ENCODE measurements around the gene KLK7.
"Not testable (repeated sequence)": the region's sequence is repeated elsewhere in the genome, so short reads cannot be mapped to it uniquely, and the experiment has no call there.

The KLK7 gene

DNA sequence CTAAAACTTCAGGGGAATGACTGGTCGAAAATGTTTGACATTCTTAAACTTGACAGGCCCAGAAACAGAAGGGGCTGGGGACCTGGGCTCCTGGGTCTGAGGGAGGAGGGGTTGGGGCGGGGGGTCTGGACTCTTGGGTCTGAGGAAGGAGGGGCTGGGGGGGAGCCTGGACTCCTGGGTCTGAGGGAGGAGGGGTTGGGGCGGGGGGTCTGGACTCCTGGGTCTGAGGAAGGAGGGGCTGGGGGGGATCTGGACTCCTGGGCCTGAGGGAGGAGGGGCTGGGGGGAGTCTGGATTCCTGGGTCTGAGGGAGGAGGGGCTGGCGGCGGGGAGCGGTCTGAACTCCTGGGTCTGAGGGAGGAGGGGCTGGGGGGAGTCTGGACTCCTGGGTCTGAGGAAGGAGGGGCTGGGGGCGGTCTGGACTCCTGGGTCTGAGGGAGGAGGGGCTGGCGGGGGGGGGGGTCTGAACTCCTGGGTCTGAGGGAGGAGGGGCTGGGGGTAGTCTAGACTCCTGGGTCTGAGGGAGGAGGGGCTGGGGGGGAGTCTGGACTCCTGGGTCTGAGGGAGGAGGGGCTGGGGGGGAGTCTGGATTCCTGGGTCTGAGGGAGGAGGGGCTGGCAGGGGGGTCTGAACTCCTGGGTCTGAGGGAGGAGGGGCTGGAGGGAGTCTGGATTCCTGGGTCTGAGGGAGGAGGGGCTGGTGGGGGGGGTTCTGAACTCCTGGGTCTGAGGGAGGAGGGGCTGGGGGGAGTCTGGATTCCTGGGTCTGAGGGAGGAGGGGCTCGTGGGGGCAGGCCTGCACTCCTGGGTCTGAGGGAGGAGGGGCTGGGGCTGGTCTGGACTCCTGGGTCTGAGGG, 8.8 kb downstream of the KLK7 start:
- DNase-seq: no peak

DNA sequence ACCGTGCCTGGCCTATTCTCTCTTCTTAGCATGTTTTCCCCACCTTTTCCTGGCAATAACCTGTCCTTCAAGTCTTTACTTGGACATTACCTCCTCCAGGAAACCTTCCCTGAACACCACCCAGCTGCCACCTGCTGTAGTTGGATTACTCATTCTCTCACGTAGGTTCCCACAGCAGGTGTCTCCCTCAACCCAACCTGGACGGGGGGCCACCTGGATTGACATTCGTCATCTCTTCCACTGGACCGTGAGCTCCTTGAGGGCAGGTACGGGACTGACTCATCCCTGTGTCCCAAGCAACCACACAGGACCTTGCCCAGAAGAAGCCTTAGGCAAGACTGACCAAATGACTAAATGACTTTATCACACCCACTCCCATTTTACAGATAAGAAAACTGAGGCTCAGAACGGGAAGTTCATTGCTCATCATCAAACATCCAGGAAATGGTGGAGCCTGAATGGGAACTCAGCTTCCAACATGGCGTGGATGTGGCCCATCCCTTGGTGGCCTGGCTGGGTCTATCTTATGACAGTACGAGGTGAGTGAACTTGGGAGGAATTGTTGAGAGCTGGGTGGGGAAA, 10.8 kb downstream of the KLK7 start:
- no peak for DNase-seq

DNA sequence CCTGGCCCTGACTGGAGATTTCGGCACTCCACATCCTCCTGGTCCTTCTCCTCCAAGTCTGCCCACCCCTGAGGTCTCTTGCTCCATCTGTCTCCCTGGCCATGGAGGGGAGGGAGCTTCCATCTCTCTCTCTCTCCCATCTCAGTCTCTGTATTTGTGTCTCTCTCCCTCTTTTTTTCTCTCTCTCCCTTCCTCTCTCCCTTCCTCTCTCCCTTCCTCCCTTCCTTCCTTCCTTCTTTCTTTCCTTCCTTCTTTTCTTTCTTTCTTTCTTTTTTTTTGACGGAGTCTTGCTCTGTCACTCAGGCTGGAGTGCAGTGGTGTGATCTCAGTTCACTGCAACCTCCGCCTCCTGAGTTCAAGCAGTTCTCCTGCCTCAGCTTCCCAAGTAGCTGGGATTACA, 13.9 kb downstream of the KLK7 start:
- DNase-seq: not testable (repeated sequence)

DNA sequence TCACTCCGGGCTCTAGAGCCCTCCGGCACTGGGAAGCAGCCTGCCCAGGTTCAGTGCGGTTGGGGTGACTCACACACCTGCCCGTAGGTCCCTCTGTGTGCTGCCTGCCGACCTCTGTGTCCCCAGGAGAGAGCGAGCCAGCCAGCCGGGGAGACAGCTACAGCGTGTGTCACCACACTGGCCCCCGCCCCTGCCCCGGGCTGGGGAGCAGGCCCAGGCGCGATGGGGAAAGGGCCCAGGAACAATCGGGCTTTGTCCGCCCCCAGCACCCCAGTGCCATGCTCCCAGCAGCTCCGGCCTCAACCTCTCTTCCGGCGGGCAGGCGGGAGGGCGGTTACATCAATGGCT, 14.3 kb downstream of the KLK7 start, which contains the start of gene KLK6:
KLK6 (minus strand) TSS at position 179 of the 348 bp plus-strand sequence. CDS start 1,487 bp downstream, outside the sequence.
- DNase-seq: no peak

DNA sequence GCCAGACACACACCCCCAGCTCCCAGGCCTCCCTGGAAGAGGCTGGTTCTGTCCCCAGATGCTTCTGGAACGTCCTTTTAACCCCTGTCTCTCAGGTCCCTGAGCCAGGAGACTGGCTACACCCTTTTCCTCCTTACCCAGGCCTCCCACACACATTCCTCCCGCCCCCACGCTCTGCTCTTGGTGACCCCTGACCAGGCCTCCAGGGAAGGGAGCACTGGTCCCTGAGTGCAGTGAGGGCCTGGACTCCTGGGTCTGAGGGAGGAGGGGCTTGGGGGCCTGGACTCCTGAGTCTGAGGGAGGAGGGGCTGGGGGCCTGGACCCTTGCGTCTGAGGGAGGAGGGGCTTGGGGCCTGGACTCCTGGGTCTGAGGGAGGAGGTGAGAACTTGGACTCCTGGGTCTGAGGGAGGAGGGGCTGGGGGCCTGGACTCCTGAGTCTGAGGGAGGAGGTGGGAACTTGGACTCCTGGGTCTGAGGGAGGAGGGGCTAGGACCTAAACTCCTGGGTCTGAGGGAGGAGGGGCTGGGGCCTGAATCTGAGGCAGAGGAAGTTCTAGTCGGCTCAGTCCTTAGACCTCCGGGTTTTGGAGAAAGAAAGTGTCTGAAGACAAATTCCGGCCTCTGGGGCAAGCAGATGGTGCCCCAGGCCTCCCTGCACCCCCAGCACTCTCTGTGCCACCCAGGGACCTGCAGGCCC, 14.9 kb downstream of the KLK7 start:
- no peak for DNase-seq

DNA sequence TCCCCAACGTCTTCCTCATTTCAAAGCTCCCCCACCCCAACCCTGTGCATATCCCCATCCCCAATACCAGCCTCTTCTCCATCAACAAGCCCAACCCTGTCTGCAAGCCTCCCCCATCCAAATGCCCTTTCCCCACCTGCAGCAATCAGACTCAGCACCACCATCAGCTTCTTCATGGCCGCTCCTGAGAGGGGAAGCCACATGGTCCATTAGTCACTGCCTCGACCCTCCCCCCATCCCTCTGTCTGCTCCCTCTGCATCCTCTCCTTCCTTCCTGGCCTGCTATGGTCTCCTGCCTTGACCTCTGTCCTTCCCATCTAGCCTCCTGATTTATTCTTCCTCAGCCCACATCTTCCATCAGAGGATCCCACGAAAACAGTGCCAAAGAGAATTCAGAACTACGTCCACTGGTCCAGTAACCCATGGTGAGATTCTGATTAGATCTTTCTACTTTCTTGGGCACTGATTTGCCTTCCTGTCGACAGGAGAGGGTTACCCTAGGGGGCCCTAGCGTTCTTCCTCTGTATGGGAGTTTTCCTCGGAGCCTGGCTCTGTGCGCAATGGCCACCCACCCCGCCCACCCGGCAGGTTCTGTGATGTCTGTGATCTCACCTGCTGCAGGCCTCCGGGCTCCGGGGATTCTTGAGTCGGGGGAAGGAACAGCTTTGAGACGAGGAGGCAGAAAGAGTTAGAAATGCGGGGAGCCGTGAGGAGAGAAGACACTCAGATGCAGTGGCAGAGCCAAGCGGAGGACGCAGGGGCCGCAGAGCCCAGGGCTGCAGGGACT, 15.6 kb downstream of the KLK7 start:
- no peak for DNase-seq

DNA sequence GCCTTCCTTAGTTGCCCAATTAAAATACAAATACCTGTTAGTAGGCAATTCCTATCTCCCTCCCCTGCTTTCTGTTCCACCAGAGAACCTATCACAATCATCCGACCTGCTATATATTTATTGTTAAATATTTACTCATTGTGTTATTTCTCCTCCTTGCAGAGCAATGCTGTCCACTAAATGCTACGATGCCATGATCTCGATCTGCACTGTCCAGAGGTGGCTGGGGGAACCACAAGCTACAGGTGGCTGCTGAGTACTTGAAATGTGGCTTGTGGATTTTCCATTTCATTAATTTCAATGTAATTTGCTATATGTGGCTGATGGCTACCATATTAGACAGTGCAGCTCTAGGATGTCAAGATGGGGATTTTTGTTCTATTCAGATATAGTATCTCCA, 19.5 kb downstream of the KLK7 start:
- DNase-seq: no peak

DNA sequence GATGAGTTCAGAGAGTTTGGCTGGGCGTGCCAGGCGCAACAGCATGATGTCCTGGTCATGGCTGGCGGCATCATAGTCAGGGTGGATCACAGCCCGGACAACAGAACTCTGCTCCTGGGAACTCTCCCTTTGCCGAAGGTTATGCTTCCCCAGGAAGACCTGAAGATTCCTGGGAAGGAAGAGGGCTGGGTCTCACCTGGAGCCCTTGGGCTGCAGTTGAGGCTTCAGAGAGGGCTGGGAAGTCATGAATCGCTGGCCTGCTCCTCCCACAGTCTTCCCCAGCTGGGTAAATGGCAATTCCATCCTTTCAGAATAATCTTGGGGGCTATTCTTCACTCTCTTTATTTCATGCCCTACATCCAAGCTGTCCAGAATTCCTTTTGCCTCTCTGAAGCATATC, 20.3 kb downstream of the KLK7 start:
- DNase-seq: no peak

DNA sequence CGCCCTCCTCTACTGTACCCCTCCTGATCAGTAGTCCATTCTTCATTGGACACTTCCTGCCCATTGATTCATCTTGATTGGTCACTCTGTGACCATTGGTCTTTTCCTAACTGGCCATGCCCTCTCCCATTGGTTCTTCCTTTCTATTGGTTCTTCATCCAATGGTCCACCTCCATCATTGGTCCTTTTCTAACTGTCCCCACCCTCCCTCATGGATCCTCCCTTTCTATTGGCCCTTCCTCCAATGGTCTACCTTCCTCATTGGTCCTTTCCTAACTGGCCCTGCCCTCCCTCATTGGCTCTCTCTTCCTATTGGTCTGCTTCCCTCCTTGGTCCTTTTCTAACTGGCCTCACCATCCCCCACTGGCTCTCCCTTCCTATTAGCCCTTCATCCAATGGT, 21.5 kb downstream of the KLK7 start:
- no peak for DNase-seq

DNA sequence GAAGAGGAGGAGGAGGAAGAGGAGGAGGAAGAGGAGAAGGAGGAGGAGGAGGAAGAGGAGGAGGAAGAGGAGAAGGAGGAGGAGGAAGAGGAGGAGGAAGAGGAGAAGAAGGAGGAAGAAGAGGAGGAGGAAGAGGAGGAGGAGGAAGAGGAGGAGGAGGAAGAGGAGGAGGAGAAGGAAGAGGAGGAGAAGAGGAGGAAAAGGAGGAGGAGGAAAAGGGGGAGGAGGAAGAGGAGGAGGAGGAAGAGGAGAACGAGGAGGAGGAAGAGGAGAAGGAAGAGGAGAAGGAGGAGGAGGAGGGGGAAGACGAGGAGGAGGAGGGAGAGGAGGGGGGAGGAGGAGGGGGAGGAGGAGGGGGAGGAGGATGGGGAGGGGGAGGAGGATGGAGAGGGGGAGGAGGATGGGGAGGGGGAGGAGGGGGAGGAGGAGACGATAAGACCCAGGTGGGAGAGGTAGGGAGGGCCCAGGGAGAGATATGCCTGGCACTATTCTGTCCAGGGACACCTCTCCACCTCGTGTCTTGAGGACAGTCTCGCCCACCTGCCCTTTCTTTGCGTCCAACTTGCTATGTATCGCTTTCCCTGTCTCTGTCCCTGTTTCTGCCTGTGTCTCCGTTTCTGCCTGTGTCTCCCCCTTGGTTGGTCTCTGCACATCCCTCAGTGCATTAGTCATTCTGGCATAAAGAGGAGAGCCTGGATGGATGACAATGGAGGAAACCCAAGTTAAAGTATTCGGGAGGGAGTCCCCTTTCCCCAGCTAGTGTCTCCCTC, 23.8 kb downstream of the KLK7 start:
- DNase-seq: no peak

DNA sequence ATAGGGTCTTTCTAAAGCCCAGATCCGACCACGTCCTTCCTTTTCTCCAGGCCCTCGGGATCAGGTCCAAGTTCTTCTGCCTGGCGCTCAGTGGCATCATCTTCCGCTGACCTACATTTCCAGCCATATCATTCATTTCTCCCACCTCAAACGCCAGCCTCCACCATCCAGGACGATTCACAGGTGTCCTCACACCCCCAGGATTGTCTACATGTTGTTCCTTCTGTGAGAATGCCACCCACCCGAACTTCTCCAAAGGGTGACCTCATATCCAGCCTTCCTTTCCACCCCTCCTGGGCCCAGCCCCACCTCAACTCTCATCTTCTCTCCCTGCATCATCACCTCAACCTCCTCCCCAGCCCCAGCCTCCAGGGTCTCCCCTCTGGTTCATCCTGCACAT, 26.1 kb downstream of the KLK7 start:
- DNase-seq: no peak

DNA sequence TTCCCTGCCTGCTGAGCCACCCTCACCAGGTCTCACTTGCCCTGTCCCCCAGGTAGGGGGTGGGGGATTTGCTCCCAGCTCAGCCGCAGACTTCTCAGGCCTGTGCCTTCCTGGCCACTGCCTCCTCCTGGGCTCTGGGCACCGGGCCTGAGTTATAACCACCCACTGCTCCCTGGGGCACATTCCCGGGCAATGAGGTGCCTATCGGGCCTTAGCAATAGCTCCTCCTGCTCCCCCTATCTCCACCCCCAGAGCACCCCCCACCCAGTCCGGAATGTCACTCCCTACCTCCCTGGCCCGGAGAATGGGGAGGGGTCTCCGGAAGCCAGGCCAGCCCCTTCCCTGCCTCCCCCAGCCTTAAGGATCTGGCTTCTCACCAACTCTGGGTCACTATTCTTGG, 30.8 kb downstream of the KLK7 start, which contains the start of gene KLK5:
KLK5 (minus strand) TSS at position 129 of the 400 bp plus-strand sequence. CDS start 381 bp downstream, outside the sequence.
- no peak for DNase-seq

DNA sequence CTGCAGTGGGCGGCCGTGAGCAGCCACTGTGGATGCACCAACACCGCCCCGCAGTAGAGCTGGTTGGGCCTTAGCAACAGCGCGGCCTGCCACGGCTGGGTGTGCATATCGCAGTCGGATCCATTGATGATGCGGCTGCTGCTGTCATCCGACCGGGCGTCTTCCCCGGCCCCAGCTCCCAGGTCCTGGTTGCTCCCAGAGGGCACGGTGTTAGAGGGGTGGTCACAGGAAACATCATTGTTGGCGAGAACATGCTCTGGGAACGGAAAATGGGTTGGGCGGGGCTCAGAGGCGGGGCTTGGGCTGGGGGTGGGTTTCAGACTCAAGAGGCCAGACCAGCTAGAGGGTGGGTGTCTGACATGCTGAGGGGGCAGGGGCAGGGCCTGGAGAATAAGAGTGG, 33.9 kb downstream of the KLK7 start:
- DNase-seq: no peak

DNA sequence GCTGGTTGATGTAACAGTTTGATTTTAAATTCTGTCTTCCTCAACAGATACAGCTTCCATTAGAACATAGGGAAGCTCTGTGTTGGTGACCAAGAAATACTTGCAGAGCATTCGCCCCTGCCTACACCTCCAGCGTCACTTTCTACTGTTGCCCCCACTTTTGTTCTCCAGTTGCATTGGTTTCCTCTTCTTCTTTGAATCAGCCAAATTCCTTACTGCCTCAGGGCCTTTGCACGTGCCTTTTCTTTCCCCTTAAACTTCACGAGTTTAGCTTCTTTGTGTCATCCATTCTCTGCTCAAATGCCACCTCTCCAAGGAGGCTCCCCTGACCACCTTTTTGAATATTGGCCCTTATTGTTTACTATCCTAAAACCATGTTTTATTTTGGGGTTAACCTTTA, 36.6 kb downstream of the KLK7 start:
- DNase-seq: no peak

DNA sequence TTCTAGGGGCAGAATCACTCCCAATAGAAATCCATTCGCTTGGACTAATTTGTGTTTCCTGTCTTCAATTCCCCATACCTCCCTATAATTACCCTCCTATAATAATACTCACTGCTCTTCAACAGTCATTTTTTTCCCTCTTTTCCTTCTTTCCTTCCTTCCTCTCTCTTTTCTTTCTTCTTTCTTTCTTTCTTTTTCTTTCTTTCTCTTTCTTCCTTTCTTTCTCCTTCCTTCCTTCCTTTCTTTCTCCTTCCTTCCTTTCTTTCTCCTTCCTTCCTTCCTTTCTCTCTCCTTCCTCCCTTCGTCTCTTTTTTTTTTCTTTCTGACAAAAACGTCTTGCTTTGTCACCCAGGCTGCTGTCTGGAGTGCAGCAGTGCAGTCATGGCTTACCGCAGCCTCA, 38.9 kb downstream of the KLK7 start:
- DNase-seq: no peak

DNA sequence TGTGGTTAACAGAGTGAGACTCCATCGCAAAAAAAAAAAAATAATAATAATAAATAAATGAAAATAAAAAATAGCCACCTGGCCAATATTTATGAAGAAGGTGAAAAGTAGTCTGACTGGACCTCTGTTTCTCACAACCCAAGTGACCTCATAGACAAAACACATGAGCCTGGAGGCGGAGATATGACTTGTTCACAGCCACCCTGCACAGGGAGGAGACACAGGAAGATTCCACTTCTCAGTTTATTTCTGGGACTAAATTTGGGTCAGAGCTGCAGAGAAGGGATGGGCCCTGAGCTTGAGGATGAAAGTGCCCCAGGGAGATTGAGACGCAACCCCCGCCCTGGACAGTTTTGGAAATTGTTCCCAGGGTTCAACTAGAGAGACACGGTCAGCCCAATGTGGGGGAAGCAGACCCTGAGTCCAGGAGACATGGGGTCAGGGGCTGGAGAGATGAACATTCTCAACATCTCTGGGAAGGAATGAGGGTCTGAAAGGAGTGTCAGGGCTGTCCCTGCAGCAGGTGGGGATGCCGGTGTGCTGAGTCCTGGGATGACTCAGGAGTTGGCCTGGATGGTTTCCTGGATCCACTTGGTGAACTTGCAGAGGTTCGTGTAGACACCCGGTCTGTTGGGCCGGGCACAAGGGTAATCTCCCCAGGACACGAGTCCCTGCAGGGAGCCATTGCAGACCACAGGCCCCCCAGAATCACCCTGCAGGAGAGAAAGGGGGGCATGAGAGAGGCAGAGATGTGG, 40.5 kb downstream of the KLK7 start:
- DNase-seq: no peak

DNA sequence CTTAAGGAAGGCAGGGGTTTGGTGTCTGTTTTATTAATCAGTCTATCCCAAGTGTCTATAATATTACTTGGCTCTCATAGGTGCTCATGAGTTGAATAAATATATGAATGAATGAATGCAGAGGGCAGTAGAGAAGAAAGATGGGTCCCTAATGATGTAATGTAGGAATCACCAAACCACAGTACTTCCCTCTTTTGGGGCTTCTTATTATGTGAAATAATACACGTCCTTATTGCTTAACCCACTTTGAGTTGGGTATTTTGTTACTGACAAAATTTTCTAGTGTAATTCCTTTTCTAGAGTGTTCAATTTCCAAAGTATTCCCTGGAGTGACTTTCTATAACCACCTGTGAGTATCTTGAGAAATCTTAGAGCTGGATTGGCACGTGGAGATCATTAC, 44.1 kb downstream of the KLK7 start:
- peak; percentile 24 to 61 (median 61) for DNase-seq

DNA sequence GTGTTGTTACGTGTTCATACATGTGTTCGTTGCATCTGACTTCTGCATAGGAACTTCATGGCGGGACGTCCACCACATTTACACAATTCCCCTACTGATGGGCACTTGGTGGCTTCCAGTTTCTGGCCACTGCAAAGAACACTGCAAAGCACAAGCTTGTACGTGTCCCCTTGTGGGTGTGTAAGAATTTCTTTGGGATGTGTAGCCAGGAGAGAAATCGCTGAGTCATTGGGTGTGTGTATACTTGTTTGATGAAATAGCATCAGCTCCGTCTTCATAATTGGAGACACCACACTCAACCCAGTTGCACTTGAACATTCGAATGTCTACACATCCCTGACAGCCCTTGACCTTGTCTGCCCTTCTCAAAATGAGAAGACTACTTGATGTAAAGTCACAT, 50.1 kb downstream of the KLK7 start:
- DNase-seq: no peak

DNA sequence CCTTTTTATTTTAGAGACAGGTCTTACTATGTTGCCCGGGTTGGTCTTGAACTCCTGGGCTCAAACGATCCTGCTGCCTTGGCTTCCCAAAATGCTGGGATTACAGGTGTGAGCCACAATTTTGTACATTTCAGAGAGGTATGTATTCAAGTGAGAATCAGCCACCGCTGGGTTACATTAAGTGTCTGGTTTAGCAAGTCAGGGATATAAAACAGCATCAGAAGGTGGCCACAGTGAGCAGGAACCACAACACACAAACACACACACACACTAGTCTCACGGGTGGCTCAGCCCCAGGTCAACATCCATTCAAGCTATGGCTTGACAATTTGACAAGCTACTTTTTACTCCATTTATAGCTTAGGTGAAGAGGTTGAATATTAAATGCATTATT, 51.0 kb downstream of the KLK7 start:
- no peak for DNase-seq

DNA sequence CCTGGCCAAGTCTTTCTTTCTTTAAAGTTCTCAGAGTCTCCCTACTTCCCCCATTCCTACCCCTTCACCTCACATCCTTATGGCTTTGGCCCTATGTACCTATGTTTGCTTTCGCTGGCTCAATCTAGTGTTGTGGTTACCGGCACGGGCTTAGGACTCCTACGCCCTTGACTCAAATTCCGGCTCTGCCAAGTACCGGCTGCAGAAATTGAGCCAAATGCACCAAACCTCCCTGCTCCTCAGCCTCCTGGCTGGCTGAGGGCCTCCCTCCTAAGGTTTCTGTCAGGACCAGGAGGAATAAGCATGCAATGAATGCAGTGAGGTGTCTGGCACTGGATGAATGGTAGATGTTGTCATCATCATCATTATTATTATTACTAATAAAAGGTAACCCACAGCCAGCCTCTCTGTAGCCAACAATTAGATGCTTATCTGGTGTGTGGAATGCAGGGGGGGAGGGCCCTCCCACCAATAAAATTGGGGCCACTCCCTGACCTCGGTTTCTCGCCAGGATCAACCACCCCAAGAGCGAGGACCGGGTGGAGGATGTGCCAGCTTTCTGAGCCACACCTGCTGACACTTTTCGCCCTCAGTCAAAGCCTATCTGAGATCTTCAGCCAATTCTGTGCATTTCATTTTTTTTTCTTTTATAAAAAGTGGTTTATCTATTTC, 51.6 kb downstream of the KLK7 start:
- no peak for DNase-seq

DNA sequence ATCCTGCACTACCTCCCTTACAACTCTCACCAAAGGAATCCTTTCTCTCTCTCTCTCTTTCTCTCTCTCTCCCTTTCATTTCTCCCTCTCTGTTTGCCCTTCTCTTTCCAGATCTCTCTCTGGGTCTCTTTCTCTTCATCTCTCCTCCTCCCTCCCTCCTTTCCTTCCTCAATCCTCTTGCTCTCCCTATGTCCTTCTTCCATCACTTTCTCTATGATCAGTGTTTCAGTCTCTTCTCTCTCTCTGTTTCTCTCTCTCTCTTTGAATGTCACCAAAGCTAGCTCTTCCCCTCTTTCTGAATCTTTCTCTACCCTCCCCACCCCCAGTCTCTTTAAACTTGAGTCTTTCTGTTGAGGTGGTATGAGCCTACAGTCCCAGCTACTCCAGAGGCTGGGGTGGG, 52.7 kb downstream of the KLK7 start:
- DNase-seq: no peak

Measured in suppressor macrophage treated with lipopolysaccharide for 1 hour (primary cell).